Activated CD4-positive, alpha-beta memory T cell treated with anti-CD3 and anti-CD28 coated beads for 36 hours (primary cell): ENCODE data around the gene EFCAB12. TPM values are rescaled to one million over a fixed set of nuclear protein-coding genes. Genes with fewer than 3 reads are reported as not detected.
A peak's percentile ranks its signal among the peaks of the same experiment; 100 is the strongest.

ENCODE experiments used
- CTCF ChIA-PET: fragments of 350-600 bp; sonication (Branson Sonifier 250); formaldehyde crosslinking; loops from one replicate; lab custom pipeline; 2021; ENCODE audit warnings: antibody characterized with exemption, inconsistent platforms; lab: Charles Lee
- POLR2A ChIA-PET: fragments of 350-600 bp; sonication (Branson Sonifier 250); formaldehyde crosslinking; loops from one replicate; lab custom pipeline; 2021; ENCODE audit warnings: antibody characterized with exemption; lab: Charles Lee
- DNase-seq: peaks from one replicate; pipeline ENCODE4 v3.0.0-alpha.2; 2020
- H3K27ac Mint-ChIP-seq: one replicate; pipeline ENCODE4 v1.8.0; 2021; ENCODE audit warnings: mixed read lengths
- H3K27me3 Mint-ChIP-seq: one replicate; pipeline ENCODE4 v1.8.0; 2021; ENCODE audit warnings: mixed read lengths
- H3K36me3 Mint-ChIP-seq: one replicate; pipeline ENCODE4 v1.8.0; 2021; ENCODE audit warnings: mixed read lengths
- H3K4me1 Mint-ChIP-seq: one replicate; pipeline ENCODE4 v1.8.0; 2021; ENCODE audit warnings: low read depth, mixed read lengths
- H3K4me3 Mint-ChIP-seq: one replicate; pipeline ENCODE4 v1.8.0; 2021; ENCODE audit warnings: mild to moderate bottlenecking, mixed read lengths
- H3K9me3 Mint-ChIP-seq: one replicate; pipeline ENCODE4 v1.8.0; 2021; ENCODE audit warnings: mixed read lengths
- intact Hi-C: fragments of 100-400 bp; cut with micrococcal nuclease; formaldehyde crosslinking; loops from one replicate; pipeline ENCODE4 v1.15.1; 2023
- total RNA-seq, 2 experiments: library from RNA; stranded (reverse); gene quantifications; one replicate each; pipeline ENCODE4 v1.2.3, GENCODE V29; 2021

The EFCAB12 gene
- total RNA-seq, 2 experiments from 2014 or later = 0.31 to 0.45 TPM

DNA sequence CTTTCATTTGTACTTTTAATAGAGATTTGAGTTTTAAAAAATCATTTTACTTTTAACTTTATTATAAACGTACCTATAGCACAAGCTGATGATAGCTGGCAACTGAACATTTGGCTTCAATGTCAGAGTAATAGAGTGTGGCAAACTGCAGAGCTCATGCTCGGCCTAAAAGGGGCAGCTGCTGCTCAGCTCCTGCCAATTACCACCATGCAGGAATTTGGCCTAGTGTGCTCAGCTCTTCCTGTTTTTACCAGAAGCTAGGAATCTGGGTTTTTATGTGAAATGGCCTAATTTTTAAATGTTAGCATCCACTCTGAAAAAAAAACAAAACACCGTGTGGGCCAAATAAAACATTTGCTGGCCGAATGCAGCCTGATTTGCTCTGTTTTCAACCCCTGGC lies 13.3 kb upstream of the EFCAB12 start:
- POLR2A ChIA-PET = interaction anchor here (1.0 to 4.1 kb wide), 4 partner anchors 12 to 126 kb away, joined by 3 to 30 read pairs (median 4); partner anchors contain the start of gene EFCAB12
- peaks cover 54% of the 10 kb centered on the region for H3K4me1 Mint-ChIP-seq

DNA sequence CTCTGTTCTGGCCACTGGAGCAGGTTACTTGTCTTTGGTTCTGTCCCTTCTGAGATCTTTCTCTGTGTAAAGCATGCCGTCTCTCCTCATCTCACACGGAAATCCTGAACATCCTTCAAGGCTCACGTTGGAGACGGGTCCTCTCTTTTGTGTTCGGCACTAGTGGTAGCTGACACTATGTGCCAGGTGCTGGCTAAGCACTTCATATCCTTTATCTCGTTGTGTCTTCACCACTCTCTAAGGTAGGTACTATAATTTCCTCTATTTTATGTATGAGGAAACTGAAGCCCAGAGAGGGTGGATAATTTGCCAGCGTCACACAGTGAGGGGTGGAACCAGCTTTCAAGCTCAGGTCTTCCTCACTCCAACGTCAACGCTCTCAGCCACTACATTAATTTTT lies 12.8 kb upstream of the EFCAB12 start:
- Mint-ChIP-seq H3K9me3 (no peaks in the 10 kb centered on the region), H3K27ac (peak overlapping the region; percentile 89), H3K27me3 (no peaks in the 10 kb centered on the region), H3K36me3 (peaks cover 18% of the 10 kb centered on the region), H3K4me1 (peaks cover 60% of the 10 kb centered on the region), H3K4me3 (peak overlapping the region; percentile 87)
- DNase-seq = peak; percentile 34
- ChIA-PET CTCF (interaction anchor here (0.6 to 1.9 kb wide), 4 partner anchors 41 to 414 kb away, joined by 3 to 9 read pairs (median 4); no protein-coding TSS in a partner anchor), POLR2A (interaction anchor here (1.0 to 4.1 kb wide), 4 partner anchors 12 to 125 kb away, joined by 3 to 30 read pairs (median 4); partner anchors contain the start of gene EFCAB12)
- intact Hi-C loops = loop anchor here (1.0 to 5.0 kb wide), 6 partner anchors 42 to 671 kb away; partner anchors contain the start of genes CNBP and PLXND1

More for the DNA sequence above, 13.3 kb upstream of the EFCAB12 start:
- CTCF ChIA-PET = interaction anchor here (1.1 to 1.9 kb wide), 3 partner anchors 42 to 59 kb away, joined by 4 to 9 read pairs (median 5); no protein-coding TSS in a partner anchor
- no peak for DNase-seq
- intact Hi-C loops = loop anchor here (1.0 to 5.0 kb wide), 6 partner anchors 41 to 671 kb away; partner anchors contain the start of genes CNBP and PLXND1
- Mint-ChIP-seq H3K27me3 (no peaks in the 10 kb centered on the region), H3K4me3 (peak overlapping the region; percentile 87), H3K36me3 (peaks cover 14% of the 10 kb centered on the region), H3K27ac (peak overlapping the region; percentile 89), H3K9me3 (no peaks in the 10 kb centered on the region)

GRCh38 chr3:129440618-129441190 lies 12.3 kb upstream of the EFCAB12 start:
- no peak for DNase-seq
- ChIA-PET CTCF (interaction anchor here (0.6 to 1.9 kb wide), 5 partner anchors 14 to 414 kb away, joined by 3 to 9 read pairs (median 4); a partner anchor contains a TSS), POLR2A (interaction anchor here (0.9 to 4.1 kb wide), 9 partner anchors 10 to 257 kb away, joined by 3 to 30 read pairs (median 4); partner anchors contain the start of genes CNBP and EFCAB12)
- Mint-ChIP-seq H3K27me3 (no peaks in the 10 kb centered on the region), H3K36me3 (peaks cover 21% of the 10 kb centered on the region), H3K4me1 (peaks cover 65% of the 10 kb centered on the region), H3K27ac (peak overlapping the region; percentile 89), H3K4me3 (peak overlapping the region; percentile 87), H3K9me3 (no peaks in the 10 kb centered on the region)
- intact Hi-C loops = loop anchor here (1.0 to 5.0 kb wide), 11 partner anchors 12 to 672 kb away; partner anchors contain the start of genes CNBP, EFCAB12, HMCES and PLXND1

- intact Hi-C loops = loop anchor here (1.0 to 5.0 kb wide), 10 partner anchors 12 to 672 kb away; partner anchors contain the start of genes CNBP, EFCAB12, HMCES and PLXND1
- peak; percentile 99 for DNase-seq
- Mint-ChIP-seq H3K4me3 (peak within 1 kb of the TSS; percentile 87), H3K27ac (peak within 1 kb of the TSS; percentile 89), H3K9me3 (no peaks in the 10 kb centered on the region), H3K36me3 (peaks cover 25% of the 10 kb centered on the region), H3K27me3 (no peaks in the 10 kb centered on the region), H3K4me1 (peaks cover 71% of the 10 kb centered on the region)
- ChIA-PET CTCF (interaction anchor here (0.9 to 1.9 kb wide), 5 partner anchors 12 to 124 kb away, joined by 3 to 9 read pairs (median 4); a partner anchor contains a TSS), POLR2A (interaction anchor here (0.6 to 4.1 kb wide), 11 partner anchors 11 to 268 kb away, joined by 3 to 30 read pairs (median 4); partner anchors contain the start of genes CNBP, COPG1 and EFCAB12)
Measured at GRCh38 chr3:129439817-129440617, 11.6 kb upstream of the EFCAB12 start, which contains the start of the genes IFT122 and MBD4. Gene IFT122, plus strand, starts transcription at chr3:129440224. Its CDS starts 107 bp downstream, at chr3:129440331. Gene MBD4, minus strand, starts transcription at chr3:129439948. Its CDS starts 115 bp downstream, at chr3:129439833.

DNA sequence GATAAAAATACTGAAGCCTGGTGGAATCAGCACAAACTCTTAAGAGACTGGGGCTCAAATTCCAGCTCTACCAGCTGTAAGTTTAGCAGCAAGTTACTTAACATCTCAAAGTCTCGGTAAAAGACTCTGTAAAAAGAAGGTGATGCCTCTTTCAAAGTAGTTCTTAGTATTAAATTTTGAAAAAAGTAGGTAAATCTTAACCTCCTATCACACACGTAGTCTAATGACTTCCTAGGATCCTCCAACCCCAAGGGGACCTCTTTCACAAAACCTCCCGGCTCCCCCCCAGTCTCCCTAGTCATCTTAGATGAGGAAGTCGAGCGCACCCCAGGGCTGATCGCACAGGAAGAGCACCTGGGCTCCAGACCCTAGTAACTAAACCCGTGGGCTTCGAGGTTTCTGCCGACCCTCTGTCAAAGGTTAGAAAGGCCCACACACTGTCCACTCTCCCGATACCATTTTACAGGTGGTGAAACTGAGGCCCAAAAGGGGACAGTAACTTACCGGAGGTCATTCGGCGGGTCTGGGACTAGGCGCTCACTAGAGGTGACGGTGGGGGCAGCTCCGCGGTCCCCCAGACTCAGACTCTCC lies 10.9 kb upstream of the EFCAB12 start:
- Mint-ChIP-seq H3K36me3 (peaks cover 29% of the 10 kb centered on the region), H3K9me3 (no peaks in the 10 kb centered on the region), H3K4me1 (peaks cover 75% of the 10 kb centered on the region), H3K4me3 (peak overlapping the region; percentile 87), H3K27me3 (no peaks in the 10 kb centered on the region), H3K27ac (peak overlapping the region; percentile 89)
- ChIA-PET CTCF (interaction anchor here (0.9 to 1.7 kb wide), 4 partner anchors 12 to 123 kb away, joined by 3 to 8 read pairs (median 4); a partner anchor contains a TSS), POLR2A (interaction anchor here (0.6 to 4.1 kb wide), 10 partner anchors 10 to 269 kb away, joined by 3 to 30 read pairs (median 4); partner anchors contain the start of genes CNBP and EFCAB12)
- DNase-seq = peak; percentile 58
- intact Hi-C loops = no loop called here

GRCh38 chr3:129435367-129435766 lies 6.9 kb upstream of the EFCAB12 start:
- H3K36me3 Mint-ChIP-seq = peaks cover 49% of the 10 kb centered on the region
- intact Hi-C loops = no loop called here
- DNase-seq = no peak
- no peaks in the 10 kb centered on the region for H3K27me3 Mint-ChIP-seq
- H3K9me3 Mint-ChIP-seq = no peaks in the 10 kb centered on the region
- CTCF ChIA-PET = no interaction called here
- H3K4me1 Mint-ChIP-seq = peaks cover 50% of the 10 kb centered on the region
- no peak overlapping the region for H3K4me3 Mint-ChIP-seq
- H3K27ac Mint-ChIP-seq = peak overlapping the region; percentile 52
- POLR2A ChIA-PET = interaction anchor here (0.9 to 1.2 kb wide), 2 partner anchors 35 to 119 kb away, joined by 3 read pairs; a partner anchor contains a TSS

DNA sequence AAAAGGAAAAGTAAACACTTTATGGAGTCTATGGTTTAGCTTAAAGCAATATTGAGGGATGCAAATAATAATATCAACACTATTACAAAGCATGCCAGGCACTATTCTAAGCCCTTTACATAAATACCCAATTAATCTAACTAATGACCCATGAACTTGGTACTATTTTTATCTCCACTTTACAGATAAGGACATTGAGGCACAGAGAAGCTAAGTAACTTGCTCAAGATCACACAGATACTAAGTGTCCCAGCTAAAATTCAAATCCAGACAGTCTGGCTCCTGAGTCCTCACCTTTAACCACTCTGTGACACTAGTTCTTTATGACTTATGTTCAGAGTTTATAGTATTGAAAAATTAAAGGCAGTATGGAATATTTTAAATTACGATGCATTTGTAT lies 5.7 kb upstream of the EFCAB12 start:
- Mint-ChIP-seq H3K4me1 (peaks cover 47% of the 10 kb centered on the region), H3K9me3 (no peaks in the 10 kb centered on the region), H3K27me3 (no peaks in the 10 kb centered on the region), H3K4me3 (no peak overlapping the region), H3K36me3 (peaks cover 43% of the 10 kb centered on the region), H3K27ac (no peak overlapping the region)
- intact Hi-C loops = no loop called here
- CTCF ChIA-PET = interaction anchor here (0.8 to 2.5 kb wide), 3 partner anchors 35 to 57 kb away, joined by 3 to 6 read pairs (median 5); no protein-coding TSS in a partner anchor
- no peak for DNase-seq
- POLR2A ChIA-PET = no interaction called here

- H3K27ac Mint-ChIP-seq = no peak overlapping the region
- CTCF ChIA-PET = interaction anchor here (0.8 to 2.5 kb wide), 3 partner anchors 34 to 57 kb away, joined by 3 to 6 read pairs (median 5); no protein-coding TSS in a partner anchor
Measured at GRCh38 chr3:129433565-129433964, 5.1 kb upstream of the EFCAB12 start.

DNA sequence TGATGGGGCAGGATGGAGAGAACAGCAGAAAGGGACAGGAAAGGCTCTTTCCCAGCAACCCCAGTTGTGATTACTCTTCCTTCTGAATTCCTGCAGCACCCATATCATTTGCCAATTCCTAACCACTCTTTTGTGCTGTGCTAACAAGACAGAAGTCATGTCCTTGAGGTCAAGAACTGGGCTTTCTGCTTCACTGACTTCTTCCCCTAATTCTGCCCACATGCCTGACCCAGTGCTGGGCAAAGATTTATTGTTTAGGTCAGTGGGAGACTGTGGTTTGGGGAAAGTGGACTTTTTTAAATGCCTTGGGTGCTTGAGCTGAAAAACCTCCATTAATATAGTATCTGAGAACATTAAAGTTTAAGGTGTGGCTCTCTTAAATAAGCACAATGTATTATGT lies 4.2 kb upstream of the EFCAB12 start:
- peaks cover 51% of the 10 kb centered on the region for H3K4me1 Mint-ChIP-seq
- POLR2A ChIA-PET = no interaction called here
- peaks cover 45% of the 10 kb centered on the region for H3K36me3 Mint-ChIP-seq
- no peaks in the 10 kb centered on the region for H3K9me3 Mint-ChIP-seq
- H3K27ac Mint-ChIP-seq = no peak overlapping the region
- intact Hi-C loops = no loop called here
- no peaks in the 10 kb centered on the region for H3K27me3 Mint-ChIP-seq
- no peak overlapping the region for H3K4me3 Mint-ChIP-seq
- DNase-seq = no peak
- CTCF ChIA-PET = interaction anchor here (2.5 kb wide), 1 partner anchor 33 kb away, joined by 5 read pairs; no protein-coding TSS in a partner anchor

More at GRCh38 chr3:129433565-129433964, 5.1 kb upstream of the EFCAB12 start:
- no peaks in the 10 kb centered on the region for H3K9me3 Mint-ChIP-seq
- POLR2A ChIA-PET = no interaction called here
- peaks cover 51% of the 10 kb centered on the region for H3K4me1 Mint-ChIP-seq
- no peaks in the 10 kb centered on the region for H3K27me3 Mint-ChIP-seq
- DNase-seq = no peak
- H3K4me3 Mint-ChIP-seq = no peak overlapping the region
- peaks cover 46% of the 10 kb centered on the region for H3K36me3 Mint-ChIP-seq
- intact Hi-C loops = no loop called here

GRCh38 chr3:129432036-129432435 lies 3.6 kb upstream of the EFCAB12 start:
- no peak for DNase-seq
- Mint-ChIP-seq H3K4me1 (peaks cover 48% of the 10 kb centered on the region), H3K36me3 (peaks cover 41% of the 10 kb centered on the region), H3K4me3 (no peak overlapping the region), H3K27me3 (no peaks in the 10 kb centered on the region), H3K27ac (no peak overlapping the region), H3K9me3 (no peaks in the 10 kb centered on the region)
- intact Hi-C loops = no loop called here
- POLR2A ChIA-PET = no interaction called here
- CTCF ChIA-PET = interaction anchor here (2.5 kb wide), 1 partner anchor 33 kb away, joined by 5 read pairs; no protein-coding TSS in a partner anchor
